ENCODE results near the gene PRRC2A.

- no peak for TF ChIP-seq CTCF (IDR thresholded peaks at IDR 0.05; ENCODE audit: insufficient read depth, low read depth, low read length)
- TF ChIP-seq EZH2 (IDR thresholded peaks at IDR 0.05; ENCODE audit: insufficient read depth, low read length): no peak
These were observed 47.0 kb upstream of the PRRC2A start for GRCh38 chr6:31573239-31574105.
